K562 (cell line): Measurements from ENCODE around the gene ZNF324B. TPM values are rescaled to one million over a fixed set of nuclear protein-coding genes. Genes with fewer than 3 reads are reported as not detected.

ENCODE experiments used
- AFF4 ChIP-seq: sonication (generic); formaldehyde crosslinking; IDR thresholded peaks from 2 replicates; pipeline ENCODE4 v1.8.0; 2023; ENCODE audit warnings: mild to moderate bottlenecking, missing genetic modification reagents
- EGR1 ChIP-seq: fragments of 450-650 bp; conservative IDR thresholded peaks from 2 replicates; pipeline ENCODE4 v1.6.1; 2017; ENCODE audit warnings: mild to moderate bottlenecking
- IFI16 ChIP-seq: fragments of 250-450 bp; sonication (Bioruptor Pico); IDR thresholded peaks from 2 replicates; pipeline ENCODE4 v2.1.2; 2022; ENCODE audit warnings: mild to moderate bottlenecking, inconsistent platforms
- NR2C1 ChIP-seq, 2 experiments: fragments of 450-650 bp; IDR thresholded peaks; 2 replicates each; pipeline ENCODE4 v1.6.1; 2017; ENCODE audit warnings: mild to moderate bottlenecking in 2 of 2, antibody characterized with exemption in 1 of 2, inconsistent platforms in 1 of 2, missing compliant biosample characterization in 1 of 2, missing genetic modification characterization in 1 of 2
- RBM17 ChIP-seq: fragments of 200-400 bp; formaldehyde crosslinking; IDR thresholded peaks from 2 replicates; pipeline ENCODE4 v1.6.1; 2017; ENCODE audit warnings: low read depth, mild to moderate bottlenecking, low read length, borderline replicate concordance
- ZBTB40 ChIP-seq, 2 experiments: fragments of 450-650 bp in 1 of 2; sonication (generic) in 1 of 2; formaldehyde crosslinking in 1 of 2; IDR thresholded peaks; 2 replicates each; pipeline versions ENCODE4 v1.7.1 to v1.9.0; 2016 to 2022; ENCODE audit warnings: inconsistent platforms in 1 of 2, mild to moderate bottlenecking in 1 of 2, missing genetic modification reagents in 1 of 2
- ZFP1 ChIP-seq: fragments of 450-650 bp; formaldehyde crosslinking; IDR thresholded peaks from 2 replicates; pipeline ENCODE4 v1.4.0; 2020; ENCODE audit warnings: mild to moderate bottlenecking, mixed read lengths
- ZNF561 ChIP-seq: fragments of 450-650 bp; formaldehyde crosslinking; conservative IDR thresholded peaks from 2 replicates; pipeline ENCODE4 v1.4.0; 2020; ENCODE audit warnings: mild to moderate bottlenecking, moderate library complexity
- polyA plus RNA-seq, 8 experiments: library from polyadenylated mRNA; depleted of rRNA in 4 of 8; stranded (reverse) in 5 of 8; unstranded in 3 of 8; fragments of >200 nt; fragmentation: Nextera tagmentation in 2 of 8; fragmentation: Illumina TruSeq in 1 of 8; extraction: Ambion mirVana in 2 of 8; extraction: Trizol in 1 of 8; gene quantifications; 2 replicates each; pipeline versions ENCODE4 v1.2.1 to v1.2.3, GENCODE V29; 2011 to 2014; ENCODE audit warnings: inconsistent platforms in 1 of 8, missing spikeins in 1 of 8
- total RNA-seq, 7 experiments: library from RNA; depleted of rRNA in 6 of 7; stranded (reverse); fragments of >200 nt in 6 of 7; fragmentation: Illumina TruSeq in 2 of 7; extraction: Trizol in 2 of 7; gene quantifications; 2 replicates each; pipeline versions ENCODE4 v1.2.1 to v1.2.3, GENCODE V29; 2011 to 2021; ENCODE audit warnings: low replicate concordance in 1 of 7
- TF ChIP-seq, protein P1 (sequence below): fragments of 450-650 bp; IDR thresholded peaks from 2 replicates; pipeline ENCODE4 v1.6.1; 2017; ENCODE audit warnings: antibody characterized with exemption, mild to moderate bottlenecking

ZNF324B gene
- total and polyA plus RNA-seq, 9 of the 15 experiments (the other 6 are each of a cell fraction or from before 2014, with no cell fraction given) = 0.20 to 13.5 (median 5.7) TPM

GRCh38 chr19:58476498-58477015, 25.1 kb downstream of the ZNF324B start (continued):
- TF ChIP-seq AFF4 = no peak
- TF ChIP-seq ZFP1 (CRISPR knock-in tag) = 0 out of 2 replicates have a peak, but pooled peaks have one; percentile 8
- TF ChIP-seq ZBTB40 (IDR thresholded peaks at IDR 0.05) = no peak
- no peak for TF ChIP-seq ZBTB40 (CRISPR knock-in tag; IDR thresholded peaks at IDR 0.05)
- TF ChIP-seq, protein P1, sequence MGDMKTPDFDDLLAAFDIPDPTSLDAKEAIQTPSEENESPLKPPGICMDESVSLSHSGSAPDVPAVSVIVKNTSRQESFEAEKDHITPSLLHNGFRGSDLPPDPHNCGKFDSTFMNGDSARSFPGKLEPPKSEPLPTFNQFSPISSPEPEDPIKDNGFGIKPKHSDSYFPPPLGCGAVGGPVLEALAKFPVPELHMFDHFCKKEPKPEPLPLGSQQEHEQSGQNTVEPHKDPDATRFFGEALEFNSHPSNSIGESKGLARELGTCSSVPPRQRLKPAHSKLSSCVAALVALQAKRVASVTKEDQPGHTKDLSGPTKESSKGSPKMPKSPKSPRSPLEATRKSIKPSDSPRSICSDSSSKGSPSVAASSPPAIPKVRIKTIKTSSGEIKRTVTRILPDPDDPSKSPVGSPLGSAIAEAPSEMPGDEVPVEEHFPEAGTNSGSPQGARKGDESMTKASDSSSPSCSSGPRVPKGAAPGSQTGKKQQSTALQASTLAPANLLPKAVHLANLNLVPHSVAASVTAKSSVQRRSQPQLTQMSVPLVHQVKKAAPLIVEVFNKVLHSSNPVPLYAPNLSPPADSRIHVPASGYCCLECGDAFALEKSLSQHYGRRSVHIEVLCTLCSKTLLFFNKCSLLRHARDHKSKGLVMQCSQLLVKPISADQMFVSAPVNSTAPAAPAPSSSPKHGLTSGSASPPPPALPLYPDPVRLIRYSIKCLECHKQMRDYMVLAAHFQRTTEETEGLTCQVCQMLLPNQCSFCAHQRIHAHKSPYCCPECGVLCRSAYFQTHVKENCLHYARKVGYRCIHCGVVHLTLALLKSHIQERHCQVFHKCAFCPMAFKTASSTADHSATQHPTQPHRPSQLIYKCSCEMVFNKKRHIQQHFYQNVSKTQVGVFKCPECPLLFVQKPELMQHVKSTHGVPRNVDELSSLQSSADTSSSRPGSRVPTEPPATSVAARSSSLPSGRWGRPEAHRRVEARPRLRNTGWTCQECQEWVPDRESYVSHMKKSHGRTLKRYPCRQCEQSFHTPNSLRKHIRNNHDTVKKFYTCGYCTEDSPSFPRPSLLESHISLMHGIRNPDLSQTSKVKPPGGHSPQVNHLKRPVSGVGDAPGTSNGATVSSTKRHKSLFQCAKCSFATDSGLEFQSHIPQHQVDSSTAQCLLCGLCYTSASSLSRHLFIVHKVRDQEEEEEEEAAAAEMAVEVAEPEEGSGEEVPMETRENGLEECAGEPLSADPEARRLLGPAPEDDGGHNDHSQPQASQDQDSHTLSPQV = peak; percentile 60; the same call in 1 of the 2 replicates
- TF ChIP-seq IFI16 (CRISPR knock-in tag) = no peak
- 0 out of 2 replicates have a peak, but pooled peaks have one; percentile 33 for TF ChIP-seq ZNF561 (CRISPR knock-in tag)
- no peak for TF ChIP-seq RBM17
- TF ChIP-seq NR2C1 (IDR thresholded peaks at IDR 0.05) = no peak
- TF ChIP-seq NR2C1 (tag; IDR thresholded peaks at IDR 0.05) = no peak
- no peak for TF ChIP-seq EGR1
